Natural killer cell (primary cell): ENCODE measurements around the gene CHMP3. TPM values are rescaled to one million over a fixed set of nuclear protein-coding genes. Genes with fewer than 3 reads are reported as not detected.
A peak's percentile ranks its signal among the peaks of the same experiment; 100 is the strongest.

Source experiments
- ATAC-seq, 3 donors: fragments of 150-1000 bp in 2 of 3; fragments of 200-7000 bp in 1 of 3; cut with Tn5 transposase; 1 replicate in 1 of 3; 2 replicates in 2 of 3; pipeline ENCODE4 v1.10.0; 2021; ENCODE audit warnings: mild to moderate bottlenecking in 2 of 3, moderate library complexity in 2 of 3
- DNase-seq, 2 donors: peaks; one replicate each; pipeline versions ENCODE4 v3.0.0 to v3.0.0-alpha.2; 2013 to 2021; ENCODE audit warnings: mixed read lengths in 1 of 2
- H3K27ac ChIP-seq: one replicate; pipeline ENCODE4 v1.5.1; 2013; ENCODE audit warnings: mild to moderate bottlenecking, low read length
- H3K27me3 ChIP-seq: one replicate; pipeline ENCODE4 v1.6.1; 2013; ENCODE audit warnings: low read length; ENCODE audit not compliant: control insufficient read depth, insufficient read depth
- H3K36me3 ChIP-seq: one replicate; pipeline ENCODE4 v1.6.1; 2013; ENCODE audit warnings: low read length; ENCODE audit not compliant: control insufficient read depth, insufficient read depth
- H3K4me1 ChIP-seq: one replicate; pipeline ENCODE4 v1.6.1; 2013; ENCODE audit warnings: low read length; ENCODE audit not compliant: control insufficient read depth, insufficient read depth
- H3K4me3 ChIP-seq: one replicate; pipeline ENCODE4 v1.5.1; 2013; ENCODE audit warnings: low read length
- H3K9me3 ChIP-seq: one replicate; pipeline ENCODE4 v1.6.1; 2013; ENCODE audit warnings: low read length; ENCODE audit not compliant: control insufficient read depth, insufficient read depth
- H3K27ac Mint-ChIP-seq, 2 donors: one replicate each; pipeline ENCODE4 v1.8.0; 2022; ENCODE audit warnings: mild to moderate bottlenecking in 2 of 2, mixed read lengths in 2 of 2, moderate library complexity in 1 of 2
- H3K27me3 Mint-ChIP-seq, 2 donors: one replicate each; pipeline ENCODE4 v1.8.0; 2022; ENCODE audit warnings: low read depth in 2 of 2, mixed read lengths in 2 of 2
- H3K36me3 Mint-ChIP-seq: one replicate; pipeline ENCODE4 v1.8.0; 2022; ENCODE audit warnings: mixed read lengths
- H3K4me1 Mint-ChIP-seq, 2 donors: one replicate each; pipeline ENCODE4 v1.8.0; 2022; ENCODE audit warnings: mixed read lengths in 2 of 2
- H3K4me3 Mint-ChIP-seq: one replicate; pipeline ENCODE4 v1.8.0; 2022; ENCODE audit warnings: mild to moderate bottlenecking, moderate library complexity, mixed read lengths
- H3K9me3 Mint-ChIP-seq, 2 donors: one replicate each; pipeline ENCODE4 v1.8.0; 2022; ENCODE audit warnings: mixed read lengths in 2 of 2
- WGBS: methylation state at CpG from one replicate; pipeline ENCODE4 v1.1.7; 2013; ENCODE audit warnings: missing lambda C conversion rate; ENCODE audit not compliant: insufficient coverage; 5-methylcytosine and 5-hydroxymethylcytosine counted together
- intact Hi-C: fragments of 100-400 bp; cut with micrococcal nuclease; formaldehyde crosslinking; loops from one replicate; pipeline ENCODE4 v1.14.2; 2022
- total RNA-seq, 4 donors: library from RNA; stranded (reverse); fragments of 120-200 nt in 1 of 4; gene quantifications; one replicate each; pipeline versions ENCODE4 v1.2.3 to v1.2.4, GENCODE V29; 2013 to 2022
- TF ChIP-seq, protein P1 (sequence below): fragments of 200-600 bp; IDR thresholded peaks from one replicate; pipeline ENCODE4 v1.8.0; 2022; ENCODE audit warnings: antibody characterized with exemption

Gene CHMP3
- total RNA-seq, 3 donors from 2014 or later (not counting 1 experiment from before 2014, with no cell fraction given), result 47.4 to 50.3 (median 49.3) TPM

- DNase-seq (no peak), ATAC-seq (no peak)
- Histone ChIP-seq H3K27me3 (no peaks in the 10 kb centered on the region), H3K36me3 (peaks cover 49% of the 10 kb centered on the region), H3K4me1 (no peaks in the 10 kb centered on the region), H3K27ac (no peak overlapping the region), H3K4me3 (no peak overlapping the region), H3K9me3 (no peaks in the 10 kb centered on the region)
- no peaks in the 10 kb centered on the region for H3K27me3 Mint-ChIP-seq
- no peaks in the 10 kb centered on the region for H3K9me3 Mint-ChIP-seq
- H3K4me1 Mint-ChIP-seq, result peaks cover 14 to 20% of the 10 kb centered on the region in 2 donors
- H3K36me3 Mint-ChIP-seq, result no peaks in the 10 kb centered on the region
- intact Hi-C loops, result no loop called here
- no peak overlapping the region for H3K4me3 Mint-ChIP-seq
- 96% methylated on average over 7 of the region's 7 CpGs for WGBS
- no peak overlapping the region for H3K27ac Mint-ChIP-seq
- TF ChIP-seq, protein P1, sequence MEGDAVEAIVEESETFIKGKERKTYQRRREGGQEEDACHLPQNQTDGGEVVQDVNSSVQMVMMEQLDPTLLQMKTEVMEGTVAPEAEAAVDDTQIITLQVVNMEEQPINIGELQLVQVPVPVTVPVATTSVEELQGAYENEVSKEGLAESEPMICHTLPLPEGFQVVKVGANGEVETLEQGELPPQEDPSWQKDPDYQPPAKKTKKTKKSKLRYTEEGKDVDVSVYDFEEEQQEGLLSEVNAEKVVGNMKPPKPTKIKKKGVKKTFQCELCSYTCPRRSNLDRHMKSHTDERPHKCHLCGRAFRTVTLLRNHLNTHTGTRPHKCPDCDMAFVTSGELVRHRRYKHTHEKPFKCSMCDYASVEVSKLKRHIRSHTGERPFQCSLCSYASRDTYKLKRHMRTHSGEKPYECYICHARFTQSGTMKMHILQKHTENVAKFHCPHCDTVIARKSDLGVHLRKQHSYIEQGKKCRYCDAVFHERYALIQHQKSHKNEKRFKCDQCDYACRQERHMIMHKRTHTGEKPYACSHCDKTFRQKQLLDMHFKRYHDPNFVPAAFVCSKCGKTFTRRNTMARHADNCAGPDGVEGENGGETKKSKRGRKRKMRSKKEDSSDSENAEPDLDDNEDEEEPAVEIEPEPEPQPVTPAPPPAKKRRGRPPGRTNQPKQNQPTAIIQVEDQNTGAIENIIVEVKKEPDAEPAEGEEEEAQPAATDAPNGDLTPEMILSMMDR, result no peak
These were observed 55.6 kb downstream of the CHMP3 start for GRCh38 chr2:86507600-86507999.

DNA sequence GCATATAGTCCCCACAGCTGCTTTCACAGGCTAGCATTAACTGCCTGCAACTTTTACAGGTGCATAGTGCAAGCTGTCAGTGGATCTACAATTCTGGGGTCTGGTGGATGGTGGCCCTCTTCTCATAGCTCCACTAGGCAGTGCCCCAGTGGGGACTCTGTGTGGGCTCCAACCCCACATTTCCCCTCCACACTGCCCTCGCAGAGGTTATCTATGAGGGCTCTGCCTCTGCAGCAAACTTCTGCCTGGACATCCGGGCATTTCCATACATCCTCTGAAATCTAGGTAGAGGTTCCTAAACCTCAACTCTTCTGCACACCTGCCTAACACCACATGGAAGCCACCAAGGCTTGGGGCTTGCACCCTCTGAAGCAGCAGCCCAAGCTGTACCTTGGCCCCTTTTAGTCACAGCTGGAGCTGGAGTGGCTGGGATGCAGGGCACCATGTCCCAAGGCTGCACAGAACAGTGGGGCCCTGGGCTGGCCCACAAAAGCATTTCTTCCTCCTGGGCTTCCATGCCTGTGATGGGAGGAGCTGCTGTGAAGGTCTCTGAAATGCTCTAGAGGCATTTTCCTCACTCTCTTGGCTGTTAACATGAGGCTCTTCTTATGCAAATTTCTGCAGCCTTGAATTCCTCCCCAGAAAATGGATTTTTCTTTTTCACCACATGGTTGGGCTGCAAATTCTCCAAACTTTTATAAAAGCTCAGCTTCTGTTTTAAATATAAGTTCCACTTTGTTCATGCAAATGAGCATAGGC is 62.7 kb downstream of the CHMP3 start:
- H3K4me1 ChIP-seq, result no peaks in the 10 kb centered on the region
- peaks cover 16% of the 10 kb centered on the region for H3K9me3 ChIP-seq
- no peak overlapping the region for H3K4me3 Mint-ChIP-seq
- no peaks in the 10 kb centered on the region for H3K27me3 Mint-ChIP-seq
- H3K4me1 Mint-ChIP-seq, result peaks cover 10 to 16% of the 10 kb centered on the region in 2 donors
- DNase-seq (no peak), ATAC-seq (no peak)
- no peaks in the 10 kb centered on the region for H3K27me3 ChIP-seq
- H3K9me3 Mint-ChIP-seq, result peaks cover 0 to 6% of the 10 kb centered on the region in 2 donors
- TF ChIP-seq, protein P1, result no peak
- intact Hi-C loops, result no loop called here
- peaks cover 48% of the 10 kb centered on the region for H3K36me3 ChIP-seq
- H3K36me3 Mint-ChIP-seq, result peaks cover 23% of the 10 kb centered on the region
- no peak overlapping the region for H3K27ac ChIP-seq
- H3K27ac Mint-ChIP-seq, result peak overlapping the region in 1 of 2 donors; percentile 60
- 98% methylated on average over 2 of the region's 2 CpGs for WGBS
- H3K4me3 ChIP-seq, result no peak overlapping the region

DNA sequence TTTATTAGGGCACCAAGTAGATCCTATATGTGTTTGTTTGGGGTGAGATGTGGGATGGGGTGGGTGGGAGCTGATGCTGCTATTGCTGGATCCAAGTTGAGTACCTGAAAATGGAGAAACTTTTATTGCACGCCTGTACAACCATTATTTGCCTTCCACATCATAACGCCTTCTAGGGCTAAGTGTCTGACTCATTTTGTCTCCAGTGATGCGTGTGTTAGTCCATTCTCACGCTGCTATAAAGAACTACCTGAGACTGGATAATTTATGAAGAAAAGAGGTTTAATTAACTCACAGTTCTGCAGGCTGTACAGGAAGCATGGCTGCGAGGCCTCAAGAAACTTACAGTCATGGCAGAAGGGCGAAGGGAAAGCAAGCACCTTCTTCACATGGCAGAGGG is 63.9 kb downstream of the CHMP3 start:
- WGBS, result 95% methylated on average over 6 of the region's 6 CpGs
- Mint-ChIP-seq H3K9me3 (peaks cover 0 to 6% of the 10 kb centered on the region in 2 donors), H3K36me3 (peaks cover 23% of the 10 kb centered on the region)

More for the DNA sequence above, 63.9 kb downstream of the CHMP3 start:
- H3K4me3 ChIP-seq, result no peak overlapping the region
- H3K4me1 Mint-ChIP-seq, result peaks cover 17 to 24% of the 10 kb centered on the region in 2 donors
- ATAC-seq (no peak), DNase-seq (no peak)
- H3K27me3 Mint-ChIP-seq, result no peaks in the 10 kb centered on the region
- H3K4me3 Mint-ChIP-seq, result no peak overlapping the region
- intact Hi-C loops, result no loop called here
- no peak overlapping the region for H3K27ac ChIP-seq
- H3K27ac Mint-ChIP-seq, result peak overlapping the region; percentile 43 to 60
- peaks cover 43% of the 10 kb centered on the region for H3K36me3 ChIP-seq
- no peaks in the 10 kb centered on the region for H3K27me3 ChIP-seq
- TF ChIP-seq, protein P1, result no peak
- no peaks in the 10 kb centered on the region for H3K4me1 ChIP-seq
- peaks cover 16% of the 10 kb centered on the region for H3K9me3 ChIP-seq
